GM10248 (cell line): ENCODE measurements around the gene IGSF9B.

Experiments
- CTCF ChIA-PET: fragments of 300-600 bp; sonication (Branson Sonifier 250); formaldehyde crosslinking; extraction: SDS; loops from one replicate; lab custom pipeline; 2021; ENCODE audit warnings: antibody characterized with exemption; lab: Yijun Ruan, JAX
- POLR2A ChIA-PET: fragments of 350-650 bp; sonication (Branson Sonifier 250); formaldehyde crosslinking; extraction: SDS; loops from one replicate; lab custom pipeline; 2020; ENCODE audit warnings: antibody characterized with exemption; lab: Yijun Ruan, JAX
- DNase-seq: peaks from one replicate; pipeline ENCODE4 v3.0.0; 2012; ENCODE audit errors: extremely low spot score
- TF ChIP-seq, protein P1 (sequence below): IDR thresholded peaks from 2 replicates; pipeline ENCODE4 v1.5.1; 2012; ENCODE audit warnings: mild to moderate bottlenecking, low read depth; ENCODE audit errors: extremely low read depth, missing control alignments, control extremely low read depth

The IGSF9B gene

DNA sequence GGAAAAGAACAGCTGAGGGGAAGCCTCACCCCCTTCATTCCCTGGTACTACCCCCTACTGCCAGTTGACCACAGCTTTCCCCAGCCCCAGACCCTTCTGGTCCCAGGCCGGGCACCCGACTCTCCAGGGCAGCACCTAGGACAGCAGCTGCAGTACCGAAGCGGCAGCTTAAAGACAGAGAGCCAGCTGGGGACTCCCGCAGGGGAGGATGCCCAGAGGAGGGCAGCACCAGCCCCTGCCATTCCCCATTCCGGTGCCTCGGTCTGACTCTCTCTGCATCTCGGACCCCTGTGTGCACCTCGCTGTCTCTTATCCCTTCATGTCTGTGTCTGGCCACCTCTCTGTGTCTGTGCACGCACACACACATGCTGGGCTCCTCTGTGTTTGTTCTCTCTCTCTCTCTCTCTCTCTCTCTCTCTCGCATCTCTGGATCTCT, 9.4 kb downstream of the IGSF9B start:
- CTCF ChIA-PET = interaction anchor here (1.2 kb wide), 1 partner anchor 8 kb away, joined by 3 read pairs; no protein-coding TSS in a partner anchor
- POLR2A ChIA-PET = no interaction called here
- TF ChIP-seq, protein P1, sequence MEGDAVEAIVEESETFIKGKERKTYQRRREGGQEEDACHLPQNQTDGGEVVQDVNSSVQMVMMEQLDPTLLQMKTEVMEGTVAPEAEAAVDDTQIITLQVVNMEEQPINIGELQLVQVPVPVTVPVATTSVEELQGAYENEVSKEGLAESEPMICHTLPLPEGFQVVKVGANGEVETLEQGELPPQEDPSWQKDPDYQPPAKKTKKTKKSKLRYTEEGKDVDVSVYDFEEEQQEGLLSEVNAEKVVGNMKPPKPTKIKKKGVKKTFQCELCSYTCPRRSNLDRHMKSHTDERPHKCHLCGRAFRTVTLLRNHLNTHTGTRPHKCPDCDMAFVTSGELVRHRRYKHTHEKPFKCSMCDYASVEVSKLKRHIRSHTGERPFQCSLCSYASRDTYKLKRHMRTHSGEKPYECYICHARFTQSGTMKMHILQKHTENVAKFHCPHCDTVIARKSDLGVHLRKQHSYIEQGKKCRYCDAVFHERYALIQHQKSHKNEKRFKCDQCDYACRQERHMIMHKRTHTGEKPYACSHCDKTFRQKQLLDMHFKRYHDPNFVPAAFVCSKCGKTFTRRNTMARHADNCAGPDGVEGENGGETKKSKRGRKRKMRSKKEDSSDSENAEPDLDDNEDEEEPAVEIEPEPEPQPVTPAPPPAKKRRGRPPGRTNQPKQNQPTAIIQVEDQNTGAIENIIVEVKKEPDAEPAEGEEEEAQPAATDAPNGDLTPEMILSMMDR = no peak
- peak; percentile 62 for DNase-seq

DNA sequence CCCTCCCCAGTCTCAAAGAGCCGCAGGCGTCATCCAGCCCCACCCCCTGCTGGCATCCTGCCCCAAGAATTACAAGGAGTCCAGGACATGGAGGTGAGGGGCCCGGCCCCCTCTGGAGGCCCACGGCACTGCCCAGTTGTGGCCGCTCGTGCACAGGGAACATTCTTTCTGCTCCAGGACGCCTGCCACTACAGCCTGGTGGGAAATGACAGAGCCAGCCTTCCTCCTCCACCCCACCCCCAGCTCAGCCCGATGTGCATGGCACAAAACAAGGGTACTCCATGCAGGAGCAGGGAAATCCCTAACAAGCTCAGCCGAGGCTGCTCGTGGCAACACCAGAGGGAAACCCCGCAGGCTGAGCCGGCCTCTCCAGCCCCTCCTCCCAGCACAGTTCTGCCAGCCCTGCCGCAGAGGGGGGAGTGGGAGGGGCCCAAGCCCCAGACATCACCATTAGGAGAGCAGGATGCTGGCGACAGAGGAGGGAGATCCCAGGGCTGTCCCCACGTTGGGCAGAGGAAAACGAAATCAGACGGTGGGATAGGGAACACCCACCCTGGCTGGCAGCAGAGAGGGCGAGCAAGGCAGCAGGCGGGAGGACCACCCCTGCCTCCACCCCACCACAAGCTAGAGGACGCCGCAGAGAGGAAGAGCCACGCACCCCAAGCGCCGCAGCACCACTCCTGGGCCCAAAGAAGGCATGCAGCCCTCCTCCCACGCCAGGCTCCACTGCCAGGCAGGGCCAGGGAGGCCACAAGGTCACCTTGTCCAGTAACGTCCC, 10.0 kb downstream of the IGSF9B start:
- ChIA-PET POLR2A (no interaction called here), CTCF (interaction anchor here (1.2 kb wide), 1 partner anchor 8 kb away, joined by 3 read pairs; no protein-coding TSS in a partner anchor)
- TF ChIP-seq, protein P1 = no peak
- no peak for DNase-seq

DNA sequence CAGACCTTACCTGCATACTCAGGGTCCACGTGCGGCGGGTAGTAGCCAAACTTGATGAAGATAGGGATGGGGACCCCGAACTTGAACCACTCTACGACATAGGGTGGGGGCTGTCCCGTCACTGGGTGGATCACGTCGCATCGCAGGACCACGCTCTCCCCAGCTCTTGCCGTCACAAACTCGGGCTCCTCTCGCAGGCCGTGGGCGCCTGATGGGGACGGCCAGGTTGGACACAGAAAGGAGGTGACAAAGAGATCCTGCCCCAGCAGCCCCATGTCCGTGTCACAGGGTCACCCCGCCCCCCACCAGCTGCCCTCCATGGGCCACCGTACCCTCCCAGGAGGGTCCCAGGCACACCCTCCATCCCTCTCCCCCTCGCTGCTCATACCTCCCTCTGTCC, 10.7 kb downstream of the IGSF9B start:
- CTCF ChIA-PET = no interaction called here
- POLR2A ChIA-PET = no interaction called here
- TF ChIP-seq, protein P1 = no peak
- DNase-seq = no peak

DNA sequence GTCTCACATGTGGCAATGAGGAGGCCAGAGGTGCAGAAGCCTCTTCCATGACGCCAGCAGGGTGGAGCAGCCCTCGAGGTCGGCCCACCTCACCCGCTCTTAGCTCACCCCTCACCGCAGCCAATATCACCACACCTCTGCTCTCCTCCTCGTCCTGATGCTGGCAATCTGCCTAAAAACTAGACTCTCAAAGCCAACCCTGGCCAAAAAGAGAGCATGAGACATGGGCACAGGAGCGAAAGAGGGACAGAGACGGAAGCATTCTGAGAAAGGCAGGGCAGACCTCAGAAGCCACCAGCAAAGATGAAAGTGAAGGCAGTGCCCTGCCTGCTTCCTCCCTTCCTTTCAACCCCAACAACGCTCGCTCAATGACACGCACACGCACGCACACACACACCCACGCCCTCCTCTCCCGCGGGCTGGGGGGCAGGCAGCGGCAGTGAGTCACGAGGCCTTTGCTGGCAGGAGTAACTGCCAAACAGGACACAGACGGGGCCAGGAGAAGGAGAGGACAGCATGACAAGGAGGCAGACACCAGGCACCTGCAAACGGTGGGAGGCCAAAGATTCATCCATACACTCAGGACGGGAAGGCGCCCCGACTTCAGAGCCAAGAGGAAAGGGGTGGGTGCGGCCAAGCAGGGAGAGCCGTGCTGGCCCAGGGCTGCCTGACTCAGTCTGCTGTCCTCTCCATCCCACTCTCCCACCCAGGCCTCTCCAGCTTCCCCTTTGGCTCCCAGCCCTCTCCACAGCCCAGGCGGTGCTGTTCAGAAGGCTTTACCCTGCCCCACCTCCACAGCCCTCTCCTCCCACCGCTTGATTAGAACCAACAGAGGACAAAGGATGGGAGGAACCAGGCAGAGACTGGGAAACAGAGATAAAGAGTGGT, 11.4 kb downstream of the IGSF9B start:
- TF ChIP-seq, protein P1 = no peak
- DNase-seq = no peak
- ChIA-PET POLR2A (no interaction called here), CTCF (no interaction called here)

DNA sequence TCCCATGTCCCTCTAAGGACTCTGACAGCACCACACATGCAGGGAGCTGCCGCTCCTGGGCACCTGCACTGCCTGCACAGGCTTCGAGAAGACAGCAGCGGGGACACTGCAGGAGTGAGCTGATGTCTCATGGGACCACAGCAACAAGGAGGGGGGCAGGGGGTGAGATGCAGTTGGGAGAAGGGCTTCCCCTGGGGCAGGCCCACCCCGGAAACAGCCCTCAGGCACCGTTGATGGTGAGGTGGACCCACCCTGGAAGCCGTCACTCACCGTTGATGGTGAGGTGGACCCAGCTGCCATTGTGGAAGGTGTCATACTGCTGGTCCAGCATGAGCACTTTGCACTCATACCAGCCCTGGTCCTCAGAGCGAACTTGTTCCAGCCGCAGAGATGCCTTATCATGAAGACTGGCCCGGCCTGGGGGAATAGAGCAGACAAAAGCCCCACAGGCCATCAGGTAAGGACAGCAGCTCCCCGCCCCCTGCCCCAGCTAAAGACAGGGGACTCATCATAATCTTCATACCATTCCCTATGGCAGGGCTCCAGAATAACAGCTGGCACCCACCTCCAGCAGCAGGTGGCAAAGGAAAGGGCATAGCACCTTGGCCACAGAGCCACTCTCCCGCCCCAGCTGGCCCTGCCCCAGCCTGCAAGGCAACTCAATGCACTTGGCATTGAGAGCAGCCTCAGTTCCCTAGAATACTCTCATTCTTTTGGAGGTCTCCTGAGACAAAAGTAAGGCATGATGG, 12.6 kb downstream of the IGSF9B start:
- no peak for DNase-seq
- TF ChIP-seq, protein P1 = no peak
- ChIA-PET POLR2A (no interaction called here), CTCF (no interaction called here)

DNA sequence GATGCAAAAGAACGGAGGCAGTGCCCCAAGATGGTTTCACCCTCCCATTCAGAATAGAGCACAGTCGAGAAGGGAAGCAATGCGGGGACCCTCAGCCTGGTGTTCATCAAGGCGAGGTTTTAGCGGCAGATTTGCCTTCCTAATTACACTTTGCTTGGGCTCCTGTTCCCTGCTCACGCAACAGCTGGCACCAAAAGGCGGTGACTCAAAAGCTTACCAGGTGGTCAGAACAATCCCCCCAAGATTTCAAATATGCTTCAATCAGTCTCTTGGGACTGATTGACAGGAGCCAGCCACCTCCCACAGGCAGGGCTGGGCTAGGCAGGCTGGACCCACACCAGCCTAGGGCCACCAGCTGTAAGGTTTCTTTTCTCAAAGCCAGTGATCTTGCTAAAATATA, 14.2 kb downstream of the IGSF9B start:
- TF ChIP-seq, protein P1 = no peak
- POLR2A ChIA-PET = no interaction called here
- CTCF ChIA-PET = no interaction called here
- DNase-seq = no peak
